ENCODE results near the gene CDH22.

The CDH22 gene

DNA sequence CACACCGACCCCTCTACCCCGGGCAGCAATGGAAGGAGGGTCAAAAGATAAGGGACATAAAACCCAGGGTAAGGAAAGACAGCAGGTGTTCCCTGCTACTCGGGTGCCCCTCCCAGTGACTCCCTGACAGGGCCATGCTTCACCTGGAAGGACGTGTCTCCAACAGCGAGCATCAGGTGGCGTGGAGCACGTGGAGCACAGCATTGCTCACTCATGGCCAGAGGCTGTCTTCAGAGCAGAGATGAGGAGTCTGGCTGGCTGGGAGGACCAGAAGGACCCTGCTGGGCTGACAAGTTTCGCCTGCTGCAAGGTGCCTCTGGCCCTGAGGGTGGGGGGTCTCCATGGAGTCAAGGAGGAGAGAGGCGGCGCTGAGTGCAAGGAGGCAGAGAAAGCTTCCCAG lies 15.3 kb upstream of the CDH22 start:
- DNase-seq (ENCODE audit: low read depth): no peak

DNA sequence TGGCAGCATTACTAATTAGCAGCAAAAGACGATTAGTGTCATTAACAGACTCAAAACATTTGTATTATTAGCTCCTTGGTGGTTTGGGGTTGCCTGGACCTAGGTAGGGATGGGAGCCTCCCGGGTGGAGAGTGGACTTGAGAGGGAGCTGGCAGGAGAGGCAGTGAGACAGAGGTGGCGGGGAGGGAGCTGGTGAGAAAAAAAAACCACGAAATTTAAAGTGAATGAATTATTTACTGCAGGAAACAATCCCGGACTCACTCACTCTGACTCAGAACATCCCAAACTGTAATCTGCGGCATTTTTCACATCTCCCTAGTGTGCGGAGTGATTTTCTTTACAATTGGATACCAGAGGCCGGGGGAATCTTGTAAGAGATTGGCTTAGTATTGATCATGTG lies 14.3 kb upstream of the CDH22 start:
- no peak for DNase-seq (ENCODE audit: low read depth)

DNA sequence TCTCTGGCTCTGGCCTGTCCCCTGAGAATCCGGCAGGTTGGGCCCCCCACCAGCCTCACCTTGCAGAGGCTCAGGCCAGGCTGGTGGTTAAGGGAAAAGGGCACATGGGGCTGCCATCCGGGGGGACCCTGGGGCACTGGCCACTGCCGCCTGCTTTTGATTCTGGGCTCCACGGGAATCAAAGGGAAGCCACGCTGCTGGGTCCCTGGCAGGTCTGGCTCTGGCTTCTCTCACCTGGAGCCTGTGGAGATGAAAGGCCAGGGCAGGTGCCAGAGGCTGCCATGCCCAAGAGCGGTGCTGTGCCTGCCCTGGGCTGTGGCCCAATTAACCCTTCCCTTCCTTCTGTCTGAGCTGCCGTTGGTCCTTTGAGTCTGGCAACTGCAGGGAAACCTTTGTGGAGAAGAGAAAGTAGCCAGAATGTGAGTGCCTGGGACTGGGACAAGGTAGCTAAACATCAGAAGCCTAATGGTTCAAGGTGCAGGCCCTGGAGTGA lies 9.4 kb upstream of the CDH22 start:
- DNase-seq (ENCODE audit: low read depth): no peak

DNA sequence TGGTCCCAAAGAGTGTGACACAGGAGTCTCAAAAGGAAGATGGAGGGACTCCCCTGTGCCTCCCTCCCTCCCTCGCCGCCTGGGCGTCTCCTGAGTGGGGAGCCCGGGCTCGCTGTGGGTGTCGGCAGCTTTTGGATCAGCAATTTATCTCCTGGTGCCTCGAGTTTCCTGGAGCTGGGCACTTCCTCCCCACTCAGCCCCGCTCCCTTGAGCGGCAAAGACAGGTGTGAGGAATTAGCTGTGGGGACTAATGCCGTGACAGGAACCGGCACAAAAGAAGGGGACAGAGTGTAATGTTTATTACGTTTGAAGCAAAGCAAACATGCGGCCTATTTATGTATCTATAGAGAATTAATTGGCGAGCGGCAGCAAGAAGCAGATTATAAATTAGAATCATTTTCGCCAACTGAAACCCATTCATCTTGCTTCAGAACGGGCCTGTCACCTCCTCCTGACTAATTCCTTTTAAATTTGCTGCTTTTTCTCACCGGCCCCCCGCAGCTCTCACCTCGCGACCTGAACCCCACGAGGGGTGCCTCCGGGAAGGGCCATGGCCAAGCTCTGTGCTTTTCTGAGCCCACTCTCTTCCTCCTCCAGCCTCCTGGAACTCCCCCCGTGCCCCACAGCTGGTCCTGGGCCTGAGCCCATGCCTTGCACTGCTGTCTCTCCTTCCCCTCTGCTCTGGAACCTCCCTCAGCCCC lies 8.8 kb upstream of the CDH22 start:
- DNase-seq (ENCODE audit: low read depth): no peak

- no peak for DNase-seq (ENCODE audit: low read depth)
These were observed 7.0 kb upstream of the CDH22 start for GRCh38 chr20:46315311-46315710.

DNA sequence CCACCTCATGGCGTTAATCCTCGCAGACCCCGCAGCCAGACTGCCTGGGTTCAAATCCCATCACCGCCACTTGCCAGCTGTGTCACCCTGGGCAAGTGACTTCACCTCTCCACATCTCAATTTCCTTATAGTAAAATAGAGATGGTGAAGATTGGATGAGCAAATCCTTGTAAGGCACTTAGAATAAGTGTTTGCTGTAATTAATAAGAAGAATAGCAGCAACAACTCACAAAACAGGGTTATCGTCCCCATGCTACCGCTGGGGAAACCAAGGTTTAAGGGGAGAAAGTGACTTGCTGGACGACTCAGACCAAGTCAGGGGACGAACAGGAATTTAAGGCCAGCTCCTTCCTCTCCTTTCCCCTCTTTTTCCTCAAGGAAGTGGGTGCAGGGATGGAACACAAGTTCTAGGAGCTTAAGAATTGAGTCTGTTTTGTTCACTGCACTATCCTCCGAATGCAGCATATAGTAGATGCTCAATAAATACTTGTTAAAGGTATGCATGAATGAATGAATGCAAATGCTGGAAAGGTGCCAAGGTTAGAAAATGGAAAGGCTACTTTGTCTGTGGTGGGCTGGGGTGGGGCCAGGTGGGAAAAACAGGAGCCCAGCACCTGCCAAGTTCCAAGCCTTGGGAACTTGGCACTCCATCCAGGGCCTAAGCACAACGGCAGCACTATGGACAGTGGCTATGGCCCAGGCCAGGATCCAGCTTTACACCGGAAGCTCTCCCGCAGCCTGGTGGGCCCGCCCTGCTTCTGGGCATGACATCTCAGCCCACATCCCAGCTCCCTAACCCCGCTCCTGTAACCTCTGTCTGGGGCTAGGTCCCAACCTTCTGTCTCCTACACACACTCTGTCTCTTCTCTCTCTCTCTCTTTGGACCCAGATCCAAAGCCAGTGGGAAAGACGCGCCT lies 4.9 kb upstream of the CDH22 start:
- DNase-seq (ENCODE audit: low read depth): no peak

GRCh38 chr20:46312075-46312944 lies 4.0 kb upstream of the CDH22 start:
- DNase-seq (ENCODE audit: low read depth): no peak

DNA sequence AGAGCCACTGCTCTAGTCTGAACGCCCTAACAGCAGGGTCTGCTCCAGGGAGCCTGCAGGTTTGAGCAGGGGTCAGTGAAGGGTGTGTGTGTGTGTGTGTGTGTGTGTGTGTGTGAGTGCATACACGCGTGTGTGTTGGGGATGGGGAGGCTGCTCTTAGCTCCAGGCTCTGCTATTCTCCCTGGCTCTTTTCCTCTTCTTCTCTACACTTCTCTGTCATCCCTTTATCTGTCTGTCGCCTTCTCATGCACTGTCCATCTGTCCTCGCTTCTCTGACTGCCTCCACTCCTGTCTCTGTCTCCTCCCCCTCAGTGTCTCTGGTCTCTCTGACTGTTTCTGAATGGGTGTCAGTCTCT lies 3.4 kb upstream of the CDH22 start:
- DNase-seq (ENCODE audit: low read depth): no peak

DNA sequence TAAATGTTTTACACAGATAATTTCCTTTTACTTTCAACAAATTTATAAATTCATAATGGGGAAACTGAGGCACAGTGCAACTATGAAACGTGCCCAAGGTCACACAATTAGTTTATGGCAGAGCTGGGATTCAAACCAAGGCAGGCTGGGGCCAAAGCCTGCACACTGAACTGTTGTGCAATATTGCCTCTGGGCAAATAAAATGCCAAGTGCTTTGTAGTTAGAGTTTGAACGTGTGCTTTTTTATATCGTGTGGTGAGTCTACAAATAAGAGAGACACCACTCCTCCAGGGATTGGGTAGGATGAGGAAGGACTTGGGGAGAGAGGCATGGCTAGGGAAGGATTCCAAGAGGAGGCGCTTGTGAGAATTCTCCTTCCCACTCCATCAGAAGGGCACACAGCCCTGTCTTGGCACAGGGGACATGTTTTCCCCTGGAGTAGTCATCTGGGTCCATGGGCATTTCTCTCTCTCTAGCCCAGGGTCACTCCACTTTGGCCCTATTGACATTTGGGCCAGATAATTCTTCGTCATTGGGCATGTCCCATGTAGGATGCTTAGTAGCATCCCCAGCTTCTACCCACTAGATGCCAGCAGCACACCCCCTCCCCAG lies 2.8 kb upstream of the CDH22 start:
- DNase-seq (ENCODE audit: low read depth): no peak

DNA sequence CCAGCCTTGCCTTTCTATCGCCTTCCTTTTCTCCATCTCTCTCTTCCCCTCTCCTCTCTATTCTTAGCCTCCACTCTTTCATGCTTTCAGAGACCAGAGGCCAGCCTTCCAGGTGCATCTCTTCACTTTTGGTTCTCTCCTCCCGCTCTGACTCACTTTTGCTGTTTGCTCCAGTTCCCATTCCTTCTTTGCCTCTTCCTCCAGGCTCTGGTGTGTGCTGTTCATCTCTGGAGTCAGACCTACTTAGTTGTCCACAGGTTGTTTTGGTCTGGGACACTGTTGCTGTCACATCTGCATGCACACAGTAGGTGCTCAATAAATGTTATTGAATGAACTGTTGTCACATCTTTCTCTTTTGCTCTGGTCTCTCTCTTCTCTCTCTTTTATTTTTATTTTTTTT lies 1.6 kb upstream of the CDH22 start:
- no peak for DNase-seq (ENCODE audit: low read depth)

DNA sequence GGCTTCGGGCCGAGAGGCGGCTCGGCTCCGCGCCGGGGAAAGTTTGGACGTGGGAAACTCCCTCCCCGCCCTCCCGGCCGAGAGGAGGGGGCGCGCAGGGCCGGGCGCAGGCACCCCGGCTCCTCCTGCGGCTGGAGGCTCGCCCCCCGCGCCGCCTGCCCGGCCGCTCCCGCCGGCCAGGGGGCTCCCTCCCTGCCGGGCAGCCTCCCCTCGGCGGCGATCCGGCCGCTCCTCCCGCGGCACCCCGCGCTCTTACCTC lies 370 bp downstream of the CDH22 start:
- DNase-seq (ENCODE audit: low read depth): no peak

GRCh38 chr20:46307139-46307998 lies 929 bp downstream of the CDH22 start:
- peak; percentile 60 for DNase-seq (ENCODE audit: low read depth)

GRCh38 chr20:46306743-46307138 lies 1.6 kb downstream of the CDH22 start:
- DNase-seq (ENCODE audit: low read depth): no peak

DNA sequence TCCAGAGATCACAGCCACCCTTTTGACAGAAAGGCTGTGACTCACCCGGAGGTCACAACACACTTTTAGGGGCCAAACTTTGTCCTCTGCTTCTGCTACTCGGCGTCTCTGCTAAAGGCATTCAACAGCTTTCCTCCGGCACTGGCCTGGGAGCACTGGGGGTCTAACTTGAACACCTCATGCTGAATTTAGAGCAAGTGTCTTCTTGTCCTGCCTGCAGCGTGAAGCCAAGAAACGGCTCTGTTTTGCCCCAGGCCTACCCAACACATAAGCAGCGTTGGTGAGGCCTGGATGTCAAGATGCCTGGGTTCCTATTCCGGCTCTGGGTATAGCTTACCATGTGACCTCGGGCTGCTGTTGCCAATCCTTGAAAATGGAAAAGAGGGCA lies 2.3 kb downstream of the CDH22 start:
- DNase-seq (ENCODE audit: low read depth): no peak

DNA sequence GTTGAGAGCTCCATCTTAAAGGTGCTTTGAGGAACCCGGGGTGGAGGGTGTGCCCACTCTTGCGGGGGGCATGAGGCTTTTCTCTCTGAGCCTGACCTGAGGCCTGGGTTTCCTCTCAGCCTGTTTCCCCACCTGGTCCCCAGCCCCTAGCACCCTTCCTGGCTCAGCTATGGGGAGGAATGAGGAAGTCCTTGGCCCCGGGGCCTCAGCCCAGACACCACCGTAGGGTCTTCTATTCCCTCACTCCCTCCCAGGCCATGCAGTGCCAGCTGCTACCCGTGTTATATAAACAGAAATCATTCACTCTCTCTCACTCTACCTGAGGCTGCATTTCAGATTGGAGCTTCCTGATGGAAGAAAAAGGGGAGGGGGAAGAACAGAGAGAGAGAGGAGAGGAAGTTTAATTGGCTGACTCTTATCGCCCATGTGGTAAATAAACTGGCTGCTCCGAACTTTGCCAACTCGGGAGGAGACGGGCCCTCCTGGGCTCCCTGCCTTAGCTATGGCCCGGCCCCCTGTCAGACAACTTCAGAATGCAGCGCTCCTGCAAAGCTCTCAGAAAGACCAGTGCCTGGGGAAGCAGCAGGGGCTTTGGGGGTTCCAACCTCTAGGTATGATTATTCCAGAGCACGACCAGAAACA lies 2.8 kb downstream of the CDH22 start:
- DNase-seq (ENCODE audit: low read depth): no peak

GRCh38 chr20:46304852-46305251 lies 3.4 kb downstream of the CDH22 start:
- DNase-seq (ENCODE audit: low read depth): no peak

DNA sequence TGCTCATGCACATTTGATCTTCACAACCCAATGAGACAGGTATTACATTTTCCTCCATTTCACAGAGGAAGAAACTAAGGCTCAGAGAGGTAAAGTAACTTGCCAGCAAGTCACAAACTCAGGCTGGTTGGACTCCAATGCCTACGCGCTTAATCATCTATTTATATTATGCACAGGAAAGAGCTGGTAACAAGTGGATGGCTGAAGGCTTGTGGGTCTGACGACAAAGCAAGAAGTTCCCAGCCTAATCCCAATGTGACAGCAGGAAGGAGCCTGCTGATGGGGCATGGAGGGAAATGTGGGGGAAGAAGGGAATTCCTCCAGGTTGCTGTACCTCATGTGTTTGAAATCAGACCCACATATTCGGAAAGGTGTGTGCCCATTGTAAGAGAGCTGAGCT lies 3.9 kb downstream of the CDH22 start:
- no peak for DNase-seq (ENCODE audit: low read depth)

- no peak for DNase-seq (ENCODE audit: low read depth)
These were observed 4.9 kb downstream of the CDH22 start for GRCh38 chr20:46303176-46303956.

- no peak for DNase-seq (ENCODE audit: low read depth)
These were observed 6.2 kb downstream of the CDH22 start for GRCh38 chr20:46302106-46302505.

DNA sequence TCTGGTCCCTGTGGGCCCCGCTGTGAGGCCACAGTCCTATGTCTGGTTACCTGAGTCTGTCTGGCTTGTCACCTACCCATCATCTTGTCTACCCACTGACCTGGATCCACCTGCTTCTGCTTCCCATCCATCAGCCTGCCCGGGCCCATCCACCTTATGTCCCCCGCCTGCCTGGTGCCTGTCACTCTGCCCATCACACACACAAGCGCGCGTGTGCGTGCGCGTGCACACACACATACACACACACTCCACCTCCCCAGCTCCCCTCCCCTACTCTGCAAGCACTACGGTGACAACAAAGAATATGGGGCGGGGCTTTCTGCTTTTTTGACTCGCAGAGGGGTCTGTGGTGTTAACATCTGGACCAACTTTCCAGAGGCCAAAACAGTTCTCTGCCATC lies 8.0 kb downstream of the CDH22 start:
- DNase-seq (ENCODE audit: low read depth): no peak

Measured in T follicular helper cell (primary cell).